Measurements from ENCODE around the gene SDK2. TPM values are rescaled to one million over a fixed set of nuclear protein-coding genes. Genes with fewer than 3 reads are reported as not detected.

SDK2 gene
- total and polyA plus RNA-seq, 2 of the 8 experiments (the other 6 are each of a cell fraction or from before 2014, with no cell fraction given), result 3.9 to 4.1 TPM

GRCh38 chr17:73463821-73464220 lies 180.4 kb downstream of the SDK2 start (continued):
- no peak for TF ChIP-seq CHD7 (IDR thresholded peaks at IDR 0.05; ENCODE audit: insufficient replicate concordance, low read length)
- no peak for TF ChIP-seq KDM5A (IDR thresholded peaks at IDR 0.05; ENCODE audit: low read length)
- TF ChIP-seq CTCF (IDR thresholded peaks at IDR 0.05; ENCODE audit: control extremely low read depth in 1 of 3, insufficient read depth in 1 of 3, low read depth in 1 of 3, low read length in 3 of 3), result no peak
- TF ChIP-seq RBBP5 (IDR thresholded peaks at IDR 0.05; ENCODE audit: borderline replicate concordance, low read depth, low read length), result no peak
- no peak for TF ChIP-seq POLR2AphosphoS5 (IDR thresholded peaks at IDR 0.05; ENCODE audit: low read depth, low read length)
- TF ChIP-seq TAF7 (optimal IDR thresholded peaks at IDR 0.05; ENCODE audit: borderline replicate concordance, low read depth, low read length), result no peak
- no peak for TF ChIP-seq POLR2A (IDR thresholded peaks at IDR 0.05; ENCODE audit: control extremely low read depth in 1 of 2, low read depth in 2 of 2, low read length in 2 of 2)
- no peak for TF ChIP-seq MAFK (IDR thresholded peaks at IDR 0.05; ENCODE audit: low read depth, low read length)
- TF ChIP-seq EZH2 (IDR thresholded peaks at IDR 0.05; ENCODE audit: low read depth, low read length, severe bottlenecking), result no peak
- no peak for TF ChIP-seq CHD1 (IDR thresholded peaks at IDR 0.05; ENCODE audit: low read depth, low read length)
